ENCODE results near the gene DMXL2.
"Not testable (repeated sequence)": the region's sequence is repeated elsewhere in the genome, so short reads cannot be mapped to it uniquely, and the experiment has no call there.

Gene DMXL2

GRCh38 chr15:51483520-51483919, 139.1 kb downstream of the DMXL2 start:
- DNase-seq, result no peak

GRCh38 chr15:51475736-51476135, 146.8 kb downstream of the DMXL2 start:
- no peak for DNase-seq

GRCh38 chr15:51470512-51470911, 152.1 kb downstream of the DMXL2 start:
- no peak for DNase-seq

GRCh38 chr15:51460796-51461195, 161.8 kb downstream of the DMXL2 start:
- no peak for DNase-seq

GRCh38 chr15:51450001-51450400, 172.6 kb downstream of the DMXL2 start:
- DNase-seq, result no peak

GRCh38 chr15:51448622-51449399, 173.8 kb downstream of the DMXL2 start:
- no peak for DNase-seq

GRCh38 chr15:51447855-51448621, 174.5 kb downstream of the DMXL2 start:
- DNase-seq, result no peak

- DNase-seq, result not testable (repeated sequence)
These were observed 176.4 kb downstream of the DMXL2 start for GRCh38 chr15:51446029-51446744.

GRCh38 chr15:51444807-51445206, 177.8 kb downstream of the DMXL2 start:
- no peak for DNase-seq

- no peak for DNase-seq
These were observed 178.5 kb downstream of the DMXL2 start for GRCh38 chr15:51444112-51444511.

- no peak for DNase-seq
These were observed 179.2 kb downstream of the DMXL2 start for GRCh38 chr15:51443282-51443914.

GRCh38 chr15:51438526-51438925, 184.0 kb downstream of the DMXL2 start:
- no peak for DNase-seq

- no peak for DNase-seq
These were observed 197.0 kb downstream of the DMXL2 start for GRCh38 chr15:51425517-51426040.

- no peak for DNase-seq
These were observed 197.8 kb downstream of the DMXL2 start for GRCh38 chr15:51424780-51425179.

GRCh38 chr15:51423040-51423439, 199.5 kb downstream of the DMXL2 start:
- not testable (repeated sequence) for DNase-seq

- DNase-seq, result no peak
These were observed 206.4 kb downstream of the DMXL2 start for GRCh38 chr15:51416129-51416528.

- no peak for DNase-seq
These were observed 208.2 kb downstream of the DMXL2 start for GRCh38 chr15:51414256-51414860.

- no peak for DNase-seq
These were observed 216.7 kb downstream of the DMXL2 start for GRCh38 chr15:51405693-51406523.

GRCh38 chr15:51403946-51404695, 218.4 kb downstream of the DMXL2 start:
- no peak for DNase-seq

- DNase-seq, result no peak
These were observed 219.3 kb downstream of the DMXL2 start for GRCh38 chr15:51403072-51403878.
